Measurements from ENCODE around the gene MPST.

GRCh38 chr22:37016134-37016910 is 3.2 kb upstream of the MPST start:
- TF ChIP-seq POLR2A (IDR thresholded peaks at IDR 0.05; ENCODE audit: low read depth, low read length) (no peak), POLR2AphosphoS5 (IDR thresholded peaks at IDR 0.05; ENCODE audit: low read depth, low read length) (no peak), TAF1 (IDR thresholded peaks at IDR 0.05; ENCODE audit: low read depth, low read length) (no peak)

Data from GM12891 (cell line).